Epithelial cell of proximal tubule (primary cell): ENCODE results near the gene UBC. TPM values are rescaled to one million over a fixed set of nuclear protein-coding genes. Genes with fewer than 3 reads are reported as not detected.

Source experiments
- DNase-seq: peaks from one replicate; pipeline ENCODE4 v3.0.0-alpha.2; 2011; ENCODE audit warnings: low read depth
- H3K4me3 ChIP-seq: 2 replicates; pipeline ENCODE4 v1.5.1; 2011; ENCODE audit warnings: low read depth, mild to moderate bottlenecking, low read length
- total RNA-seq: library from RNA; depleted of rRNA; stranded (reverse); fragments of >200 nt; gene quantifications from 2 replicates; pipeline ENCODE4 v1.2.3, GENCODE V29; 2015
- TF ChIP-seq, protein P1 (sequence below): conservative IDR thresholded peaks from 2 replicates; pipeline ENCODE4 v1.5.1; 2012; ENCODE audit warnings: low read depth, mild to moderate bottlenecking, low read length

UBC gene
- total RNA-seq, 1 donor from 2014 or later: 827 TPM

- no peak for DNase-seq
- no peak overlapping the region for H3K4me3 ChIP-seq
- TF ChIP-seq, protein P1, sequence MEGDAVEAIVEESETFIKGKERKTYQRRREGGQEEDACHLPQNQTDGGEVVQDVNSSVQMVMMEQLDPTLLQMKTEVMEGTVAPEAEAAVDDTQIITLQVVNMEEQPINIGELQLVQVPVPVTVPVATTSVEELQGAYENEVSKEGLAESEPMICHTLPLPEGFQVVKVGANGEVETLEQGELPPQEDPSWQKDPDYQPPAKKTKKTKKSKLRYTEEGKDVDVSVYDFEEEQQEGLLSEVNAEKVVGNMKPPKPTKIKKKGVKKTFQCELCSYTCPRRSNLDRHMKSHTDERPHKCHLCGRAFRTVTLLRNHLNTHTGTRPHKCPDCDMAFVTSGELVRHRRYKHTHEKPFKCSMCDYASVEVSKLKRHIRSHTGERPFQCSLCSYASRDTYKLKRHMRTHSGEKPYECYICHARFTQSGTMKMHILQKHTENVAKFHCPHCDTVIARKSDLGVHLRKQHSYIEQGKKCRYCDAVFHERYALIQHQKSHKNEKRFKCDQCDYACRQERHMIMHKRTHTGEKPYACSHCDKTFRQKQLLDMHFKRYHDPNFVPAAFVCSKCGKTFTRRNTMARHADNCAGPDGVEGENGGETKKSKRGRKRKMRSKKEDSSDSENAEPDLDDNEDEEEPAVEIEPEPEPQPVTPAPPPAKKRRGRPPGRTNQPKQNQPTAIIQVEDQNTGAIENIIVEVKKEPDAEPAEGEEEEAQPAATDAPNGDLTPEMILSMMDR: no peak
Measured at GRCh38 chr12:124874988-124875802, 39.3 kb downstream of the UBC start.

DNA sequence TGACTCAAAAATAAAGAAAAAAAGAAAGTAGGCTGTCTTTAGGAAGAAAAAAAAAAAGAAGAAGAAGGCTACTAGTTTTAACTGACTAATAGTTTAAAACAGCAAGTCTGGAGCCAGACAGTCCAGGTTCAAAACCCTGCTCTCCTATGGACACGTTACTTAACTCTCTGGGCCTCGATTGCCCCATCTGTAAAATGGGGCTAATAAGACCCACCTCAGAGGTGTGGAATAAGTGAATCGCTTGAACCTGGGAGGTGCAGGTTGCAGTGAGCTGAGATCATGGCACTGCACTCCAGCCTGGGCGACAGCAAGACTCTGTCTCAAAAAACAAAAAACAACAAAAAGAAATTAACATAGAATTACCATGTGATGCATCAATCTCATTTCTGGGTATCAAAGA, 40.3 kb downstream of the UBC start:
- TF ChIP-seq, protein P1: no peak
- no peak for DNase-seq
- H3K4me3 ChIP-seq: no peak overlapping the region

DNA sequence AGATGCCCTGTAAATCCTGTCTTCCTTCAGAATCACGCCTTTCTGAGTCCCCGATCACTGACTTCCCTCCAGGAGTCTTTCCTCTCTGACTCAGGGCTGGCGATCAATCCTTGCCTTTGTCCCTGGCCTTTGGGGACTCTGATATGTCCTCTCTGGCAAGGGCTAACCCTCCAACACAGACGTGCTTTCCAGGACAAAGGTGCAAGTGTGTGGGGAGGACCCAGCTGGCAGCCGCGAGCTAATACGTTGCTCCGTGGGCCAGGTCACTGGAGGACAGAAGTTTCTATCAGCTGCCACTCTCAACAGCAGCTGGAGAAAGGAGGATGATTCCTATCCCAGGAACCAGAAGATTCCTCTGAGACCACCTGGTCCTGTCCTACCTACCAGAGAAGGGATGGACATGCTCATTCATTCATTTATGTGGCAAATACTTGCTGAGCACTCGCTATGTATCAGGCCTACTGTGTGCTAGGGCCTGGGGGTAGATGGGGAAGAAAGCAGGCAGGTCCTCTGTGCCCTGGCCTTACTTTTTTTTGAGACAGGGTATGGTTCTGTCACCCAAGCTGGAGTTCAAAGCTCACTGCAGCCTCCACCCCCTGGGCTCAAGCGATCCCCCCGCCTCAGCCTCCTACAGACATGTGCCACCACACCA, 42.3 kb downstream of the UBC start:
- H3K4me3 ChIP-seq: no peak overlapping the region
- TF ChIP-seq, protein P1: no peak
- no peak for DNase-seq

- no peak overlapping the region for H3K4me3 ChIP-seq
- TF ChIP-seq, protein P1: no peak
- DNase-seq: no peak
Measured at GRCh38 chr12:124871297-124871696, 43.2 kb downstream of the UBC start.

GRCh38 chr12:124870515-124870914, 43.9 kb downstream of the UBC start:
- TF ChIP-seq, protein P1: no peak
- H3K4me3 ChIP-seq: no peak overlapping the region
- DNase-seq: no peak

DNA sequence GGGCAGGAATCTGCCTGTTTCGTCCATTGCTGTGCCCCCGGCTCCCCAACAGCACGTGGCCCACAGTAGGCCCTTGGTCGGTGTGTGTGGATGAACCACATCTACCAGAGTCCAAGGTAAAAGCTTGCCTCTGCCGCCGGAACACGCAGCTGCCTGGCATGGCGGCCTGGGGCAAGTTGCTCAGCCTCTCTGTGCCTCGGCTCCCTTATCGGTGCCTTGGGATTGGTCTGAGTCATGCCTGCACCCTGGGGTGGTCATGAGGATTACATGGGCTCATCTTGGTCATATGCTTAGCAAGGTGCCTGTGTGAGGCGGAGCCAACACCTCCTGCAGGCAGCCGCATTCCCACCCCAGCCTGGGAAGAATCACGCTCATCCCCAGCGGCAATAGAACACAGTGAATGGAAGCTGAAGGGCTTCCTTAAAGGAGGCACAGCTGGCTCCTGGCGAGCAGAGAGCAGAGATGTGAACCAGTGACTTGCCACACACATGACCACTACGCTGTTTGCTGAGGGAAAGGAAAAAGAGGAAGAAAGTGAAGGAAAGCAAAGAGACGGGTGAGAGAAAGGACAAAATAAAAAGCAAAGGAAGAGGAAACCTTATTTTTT, 45.3 kb downstream of the UBC start:
- TF ChIP-seq, protein P1: no peak
- no peak overlapping the region for H3K4me3 ChIP-seq
- no peak for DNase-seq
